ENCODE results near the gene MRGPRF.

The MRGPRF gene, protein sequence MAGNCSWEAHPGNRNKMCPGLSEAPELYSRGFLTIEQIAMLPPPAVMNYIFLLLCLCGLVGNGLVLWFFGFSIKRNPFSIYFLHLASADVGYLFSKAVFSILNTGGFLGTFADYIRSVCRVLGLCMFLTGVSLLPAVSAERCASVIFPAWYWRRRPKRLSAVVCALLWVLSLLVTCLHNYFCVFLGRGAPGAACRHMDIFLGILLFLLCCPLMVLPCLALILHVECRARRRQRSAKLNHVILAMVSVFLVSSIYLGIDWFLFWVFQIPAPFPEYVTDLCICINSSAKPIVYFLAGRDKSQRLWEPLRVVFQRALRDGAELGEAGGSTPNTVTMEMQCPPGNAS

DNA sequence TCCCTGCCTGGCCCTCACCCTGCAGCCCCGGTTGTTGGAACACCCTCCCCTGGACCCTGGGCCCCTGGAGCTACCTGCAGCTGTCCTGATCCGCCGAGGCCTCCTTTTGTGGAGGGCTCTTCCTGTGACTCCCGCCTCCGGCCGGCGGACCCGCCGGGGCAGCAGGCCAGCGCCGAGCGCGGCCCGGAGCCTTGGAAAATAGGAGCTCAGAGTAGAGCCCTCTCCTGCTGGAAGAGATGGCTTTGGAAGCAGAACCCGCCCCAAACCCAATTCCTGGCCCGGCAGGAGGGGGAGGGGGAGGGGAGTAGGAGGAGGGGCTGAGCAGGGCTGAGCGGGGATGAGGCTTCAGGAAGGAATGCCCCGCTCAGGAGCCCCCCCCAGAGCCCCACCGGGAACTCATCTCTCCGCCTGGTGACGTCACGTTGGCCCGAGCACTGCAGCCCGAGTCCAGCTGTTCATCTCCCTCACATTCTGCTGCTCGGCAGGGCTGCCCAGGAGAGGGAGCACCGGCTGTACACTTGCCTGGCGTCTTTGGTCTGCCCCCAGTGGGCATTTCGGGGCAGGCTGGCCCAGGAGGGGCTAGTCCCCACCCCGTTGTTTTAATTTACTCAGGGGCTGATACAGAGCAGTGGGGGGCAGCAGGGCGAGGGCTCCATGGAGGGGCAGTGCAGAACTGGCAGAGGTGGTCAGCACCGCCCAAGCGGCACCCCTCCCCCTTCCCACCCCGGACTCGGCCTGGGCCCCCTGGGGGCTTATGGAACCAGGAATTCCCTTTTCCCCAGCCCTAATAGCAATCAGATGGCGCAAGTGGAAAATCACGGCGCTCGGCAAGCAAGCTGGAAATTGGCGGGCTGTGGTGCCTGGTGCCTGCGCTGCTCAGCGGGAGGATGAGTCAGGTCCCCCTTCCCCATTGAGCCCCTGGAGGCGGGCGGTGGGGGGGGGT lies at the start of gene MRGPRF:
Gene MRGPRF, minus strand, starts transcription at position 238 of the 943 bp plus-strand sequence. CDS start 3,345 bp downstream, outside the sequence.
- no peak for DNase-seq

DNA sequence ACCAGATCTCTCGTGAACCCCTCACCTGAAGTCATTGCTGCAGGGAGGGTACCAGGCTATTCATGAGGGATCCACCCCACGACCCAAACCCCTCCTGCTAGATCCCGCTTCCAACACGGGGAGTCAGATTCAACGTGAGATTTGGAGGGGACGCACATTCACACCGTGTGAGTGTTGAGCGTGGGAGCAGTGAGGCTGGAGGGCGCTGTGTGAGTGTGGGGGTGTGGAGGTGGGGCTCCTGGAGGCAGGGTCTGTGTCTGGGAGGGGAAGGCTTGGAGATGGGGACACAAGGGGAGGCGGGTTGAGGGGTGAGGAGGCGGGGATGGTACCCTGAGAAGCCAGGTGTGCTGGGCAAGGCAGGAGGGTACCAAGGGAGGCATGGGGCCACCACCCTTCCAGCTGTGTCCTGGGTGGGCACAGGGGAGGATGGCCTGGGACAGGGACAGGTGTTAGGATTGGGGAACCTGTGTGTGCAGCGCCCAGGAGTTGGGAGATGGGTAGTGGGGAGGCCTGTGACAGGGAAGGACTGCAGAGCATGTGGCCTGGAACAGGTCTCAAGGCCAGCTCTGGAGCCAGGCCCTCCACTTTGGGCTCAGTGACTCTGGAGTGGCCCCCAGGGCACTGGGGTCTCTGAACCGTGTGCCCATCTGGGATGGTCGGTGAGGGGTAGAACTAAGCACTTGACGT lies 49.3 kb upstream of the MRGPRF start:
- DNase-seq: no peak

DNA sequence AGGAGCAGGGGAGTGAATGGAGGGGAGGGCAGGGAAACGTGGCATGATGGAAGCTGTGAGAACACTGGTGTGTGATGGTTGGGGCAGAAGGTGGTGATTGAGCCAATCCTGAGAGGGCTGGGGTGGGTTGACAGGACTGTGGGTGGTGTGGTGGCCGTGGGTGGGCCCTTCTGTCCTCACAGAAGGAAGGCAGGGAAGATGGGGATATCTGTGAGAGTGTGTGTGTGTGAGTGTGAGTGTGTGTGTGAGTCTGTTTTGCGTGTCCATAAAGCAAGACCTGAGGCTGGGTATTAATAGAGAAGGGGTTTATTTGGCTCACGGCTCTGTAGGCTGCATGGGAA lies 48.6 kb upstream of the MRGPRF start:
- DNase-seq: no peak

DNA sequence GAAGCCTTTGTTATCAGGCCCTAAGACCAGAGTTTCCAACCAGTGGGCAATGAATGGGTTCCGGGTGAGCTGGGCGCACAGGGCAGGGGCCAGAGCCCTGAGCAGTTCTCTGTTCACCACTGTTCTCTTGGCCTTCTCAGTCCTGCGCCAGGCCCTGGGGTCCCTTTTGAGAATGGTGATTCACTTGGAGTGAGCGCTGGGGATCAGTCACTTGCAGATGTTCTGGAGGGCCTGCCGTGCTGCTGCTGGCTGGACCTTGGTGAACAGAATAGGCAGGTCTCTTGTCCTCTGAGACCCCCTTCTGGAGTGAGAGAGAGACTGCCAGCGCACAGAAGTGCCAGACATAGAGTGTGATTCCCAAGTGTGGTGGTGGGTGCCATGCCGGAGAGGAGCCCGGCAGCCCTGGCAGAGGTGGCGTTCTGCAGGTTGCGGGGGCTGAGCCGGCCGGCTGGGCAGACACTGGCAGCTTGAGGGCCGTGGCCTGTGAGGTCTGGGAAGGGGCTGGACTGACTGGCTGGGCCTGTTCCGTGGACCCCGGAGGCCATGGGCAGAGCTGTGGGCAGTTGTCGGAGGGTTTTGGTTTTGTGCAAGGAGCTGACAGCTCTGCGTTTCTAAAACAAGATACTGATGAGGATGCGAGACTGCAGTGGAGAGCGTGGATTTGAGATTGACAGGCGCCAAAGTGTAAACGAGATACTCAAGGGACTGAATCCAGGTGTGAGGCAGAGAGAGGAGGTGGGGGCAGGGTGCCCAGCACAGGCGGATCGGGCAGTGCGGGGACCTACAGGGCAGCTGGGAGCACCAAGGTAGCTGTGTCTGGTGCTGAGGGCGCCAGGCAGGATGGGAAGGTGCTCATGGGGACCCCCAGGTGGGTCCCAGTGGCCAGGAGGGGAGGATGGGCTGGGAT lies 48.0 kb upstream of the MRGPRF start:
- DNase-seq: no peak

DNA sequence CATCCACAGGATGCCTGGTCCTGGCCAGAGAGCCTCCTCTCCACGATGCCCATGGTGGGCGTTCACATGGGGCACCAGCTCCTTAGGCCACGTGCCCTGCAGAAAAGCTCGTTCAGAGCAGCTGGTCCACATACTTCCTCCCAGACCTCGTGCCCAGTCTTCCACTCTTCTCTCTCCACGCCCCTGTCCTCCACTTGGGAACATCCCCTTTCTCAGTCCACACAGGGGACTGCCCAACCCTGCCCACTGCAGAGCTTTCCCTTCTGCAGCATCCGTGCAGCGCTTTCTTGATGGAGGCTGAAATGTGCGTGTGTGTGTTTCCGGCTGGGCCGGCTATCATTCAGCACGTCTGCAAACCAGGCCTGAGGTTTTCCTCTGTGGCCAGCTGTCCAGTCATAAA lies 46.9 kb upstream of the MRGPRF start:
- no peak for DNase-seq

DNA sequence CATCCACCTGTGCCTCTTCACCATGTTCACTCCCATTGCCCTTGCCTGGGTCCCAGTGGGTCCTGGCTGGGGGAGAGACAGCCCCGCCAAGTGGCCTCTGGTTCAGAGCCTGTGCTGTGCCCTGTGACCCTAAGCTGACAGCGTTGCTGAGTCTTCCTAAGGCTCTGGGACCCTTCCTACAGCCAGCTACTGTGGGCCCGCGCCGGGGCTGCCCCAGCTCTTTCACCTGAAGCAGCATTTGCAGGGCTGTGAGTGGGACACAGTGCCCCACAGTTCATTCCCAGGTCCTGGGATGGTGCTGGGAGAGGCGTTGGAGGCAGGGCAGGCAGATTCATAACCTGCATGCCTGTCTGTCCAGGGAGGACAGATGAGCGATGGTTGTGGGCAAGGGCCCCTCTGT lies 46.4 kb upstream of the MRGPRF start:
- no peak for DNase-seq

DNA sequence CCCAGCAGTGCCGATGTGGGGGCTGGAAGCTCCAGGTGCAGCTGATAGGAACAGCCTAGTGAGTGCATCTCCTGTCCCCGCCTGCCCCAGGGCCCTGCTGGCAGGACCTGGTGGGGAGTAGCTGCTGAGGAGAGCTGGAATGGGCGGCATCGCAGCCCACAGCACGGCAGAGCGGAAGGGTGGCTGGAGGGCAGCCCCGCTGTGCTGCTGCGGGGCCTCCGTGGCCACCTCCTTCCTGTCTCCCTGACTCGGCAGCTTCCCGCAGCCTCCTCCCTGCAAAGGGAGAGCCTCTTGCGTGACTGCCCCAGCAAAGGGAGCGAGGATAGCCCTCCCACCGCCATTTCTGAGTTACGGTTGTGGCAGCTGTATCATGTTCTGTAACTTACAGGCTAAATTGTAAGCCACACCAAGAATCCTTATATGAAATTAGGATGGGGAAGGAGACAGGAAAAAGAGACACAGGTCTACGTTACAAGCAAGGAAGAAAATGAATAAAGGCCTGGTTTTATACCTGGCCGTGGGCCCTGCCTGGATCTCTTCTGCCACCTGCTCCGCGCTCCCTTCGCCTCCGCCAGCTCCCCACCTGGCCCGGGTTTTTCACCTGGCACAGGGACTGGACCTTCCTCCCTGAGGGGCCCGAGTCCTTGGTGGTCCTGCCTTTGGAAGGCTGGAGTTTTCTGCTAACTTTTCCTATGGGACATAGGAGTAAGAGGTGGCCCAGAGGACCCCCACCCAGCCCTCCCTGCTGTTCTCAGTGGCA lies 45.6 kb upstream of the MRGPRF start:
- DNase-seq: no peak

DNA sequence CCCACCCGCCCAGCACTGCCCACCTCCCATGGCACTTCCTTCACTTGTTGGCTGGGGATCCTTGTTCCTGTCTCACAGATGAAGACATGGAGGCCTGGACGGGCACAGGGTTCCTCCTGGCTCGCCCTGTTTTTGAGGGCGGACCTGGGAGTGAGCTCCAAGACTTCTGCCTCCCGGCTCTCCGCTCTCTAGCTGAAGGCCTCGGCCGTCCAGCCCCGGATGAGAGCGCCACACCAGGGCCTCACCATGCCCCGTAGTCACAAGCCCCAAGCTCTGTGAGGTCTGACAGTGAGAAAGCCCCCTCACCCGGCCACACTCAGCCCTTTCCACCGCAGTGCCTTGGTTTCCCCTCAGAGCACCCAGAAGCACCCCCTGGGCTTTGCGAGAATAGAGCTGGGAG lies 44.8 kb upstream of the MRGPRF start:
- no peak for DNase-seq

DNA sequence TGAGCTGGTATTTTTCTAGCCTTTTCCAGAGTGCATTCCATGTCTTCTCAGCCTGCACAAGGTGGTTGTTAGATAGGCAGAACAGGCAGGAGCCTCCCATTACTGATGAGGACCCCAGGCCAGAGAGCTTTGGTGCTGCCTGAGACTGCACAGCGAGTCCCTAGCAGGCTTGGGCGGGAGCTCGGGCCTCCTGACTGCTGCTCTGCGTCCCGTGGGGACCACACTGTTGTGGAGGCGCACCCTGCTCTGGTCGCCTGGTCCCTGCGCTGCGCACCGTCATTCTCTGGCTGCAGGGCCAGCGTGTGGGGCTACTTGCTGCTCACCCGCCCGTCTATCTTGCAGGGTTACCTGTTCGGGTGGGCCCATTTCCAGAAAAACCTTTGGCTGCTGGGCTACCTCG lies 44.2 kb upstream of the MRGPRF start:
- no peak for DNase-seq

DNA sequence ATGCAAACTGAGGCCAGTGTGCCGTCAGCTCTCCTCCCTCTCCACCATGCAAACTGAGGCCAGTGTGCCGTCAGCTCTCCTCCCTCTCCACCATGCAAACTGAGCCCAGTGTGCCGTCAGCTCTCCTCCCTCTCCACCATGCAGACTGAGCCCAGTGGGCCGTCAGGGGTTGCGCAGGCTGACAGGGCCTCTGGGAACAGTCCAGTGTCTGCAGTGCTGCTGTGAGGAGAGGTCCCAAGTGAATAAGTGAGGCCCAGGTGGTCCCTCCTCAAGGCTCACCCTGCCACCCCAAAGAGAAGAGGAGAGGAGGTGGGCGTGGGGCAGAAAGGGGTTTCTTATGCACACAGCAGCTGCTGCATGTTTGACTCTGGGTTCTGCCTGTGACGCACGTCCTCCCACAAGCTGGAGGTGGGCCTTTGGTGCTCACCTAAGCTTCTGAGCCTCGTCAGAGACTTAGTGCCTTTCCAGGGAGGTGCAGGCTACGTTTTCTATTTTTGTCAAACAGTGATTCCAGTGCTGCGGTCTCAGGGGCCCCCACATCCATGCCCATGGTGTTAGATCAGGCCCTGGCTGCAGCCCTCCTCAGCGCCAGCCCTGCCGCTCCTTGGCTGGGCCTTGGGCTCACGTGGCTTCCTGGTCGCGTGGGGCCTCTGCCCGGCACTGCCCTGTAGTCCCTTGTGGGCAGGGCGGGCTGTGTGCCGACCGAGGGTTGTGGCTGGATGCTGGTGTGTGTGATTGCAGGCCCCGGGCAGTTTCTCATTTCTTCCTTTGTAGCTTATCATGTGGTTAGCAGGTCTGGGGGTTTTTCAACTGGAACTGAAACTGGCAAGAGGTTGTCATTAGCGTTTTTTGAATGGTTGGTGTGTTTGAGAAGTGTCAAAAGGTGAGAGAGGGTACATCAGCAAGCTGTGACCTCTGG lies 42.8 kb upstream of the MRGPRF start:
- DNase-seq: no peak

DNA sequence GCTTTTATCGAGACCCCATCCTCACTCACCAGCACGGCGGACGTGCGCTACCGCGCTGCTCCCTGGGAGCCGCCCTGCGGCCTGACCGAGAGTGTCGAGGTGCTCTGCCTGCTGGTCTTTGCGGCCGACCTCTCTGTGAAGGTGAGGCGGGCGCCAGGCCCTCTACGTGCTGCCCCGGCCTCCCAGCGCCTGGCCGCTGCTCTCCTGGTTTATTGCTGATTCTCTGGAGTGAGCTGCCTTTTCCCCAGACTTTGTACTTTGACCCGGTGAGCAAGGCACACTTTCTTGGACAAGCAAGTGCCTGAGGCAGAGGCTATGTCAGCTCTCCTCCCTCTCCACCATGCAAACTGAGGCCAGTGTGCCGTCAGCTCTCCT lies 42.2 kb upstream of the MRGPRF start:
- no peak for DNase-seq

DNA sequence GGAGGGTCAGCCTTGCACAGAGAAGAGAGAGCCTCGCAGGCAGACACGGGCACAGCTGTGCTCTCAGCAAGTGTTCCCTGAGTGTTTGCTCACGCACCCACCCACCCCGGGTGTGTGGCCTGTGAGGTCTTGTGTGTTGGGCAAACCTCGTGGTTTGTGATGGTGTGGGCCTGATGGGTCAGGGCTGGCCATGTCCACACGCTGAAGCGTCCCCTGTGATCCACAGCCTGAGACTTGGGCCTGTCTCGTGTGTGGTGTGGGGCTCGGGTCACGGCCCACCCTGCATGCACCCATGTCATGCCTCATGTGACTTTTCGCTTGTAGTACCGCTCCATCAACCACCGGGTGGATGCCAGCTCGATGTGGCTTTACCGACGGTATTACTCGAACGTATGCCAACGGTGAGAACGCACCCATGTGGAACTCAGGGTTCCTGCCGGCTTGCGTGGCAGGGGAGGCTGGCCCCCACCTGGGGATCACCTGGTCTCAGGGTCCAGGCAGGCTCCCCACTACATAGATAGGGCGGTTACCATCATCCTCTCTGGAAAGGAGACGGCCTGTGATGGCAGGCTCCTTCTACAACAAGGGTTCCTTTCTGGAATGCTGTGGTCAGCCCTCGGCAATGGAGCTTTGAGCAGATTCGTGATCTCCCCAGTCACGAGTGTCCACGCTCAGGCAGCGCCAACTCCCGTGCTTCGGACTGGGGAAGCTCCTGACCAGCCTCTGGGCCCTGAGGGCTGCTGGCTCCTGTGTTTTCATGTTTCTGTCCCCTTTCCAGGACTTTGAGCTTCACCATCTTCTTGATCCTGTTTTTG lies 41.6 kb upstream of the MRGPRF start:
- no peak for DNase-seq

DNA sequence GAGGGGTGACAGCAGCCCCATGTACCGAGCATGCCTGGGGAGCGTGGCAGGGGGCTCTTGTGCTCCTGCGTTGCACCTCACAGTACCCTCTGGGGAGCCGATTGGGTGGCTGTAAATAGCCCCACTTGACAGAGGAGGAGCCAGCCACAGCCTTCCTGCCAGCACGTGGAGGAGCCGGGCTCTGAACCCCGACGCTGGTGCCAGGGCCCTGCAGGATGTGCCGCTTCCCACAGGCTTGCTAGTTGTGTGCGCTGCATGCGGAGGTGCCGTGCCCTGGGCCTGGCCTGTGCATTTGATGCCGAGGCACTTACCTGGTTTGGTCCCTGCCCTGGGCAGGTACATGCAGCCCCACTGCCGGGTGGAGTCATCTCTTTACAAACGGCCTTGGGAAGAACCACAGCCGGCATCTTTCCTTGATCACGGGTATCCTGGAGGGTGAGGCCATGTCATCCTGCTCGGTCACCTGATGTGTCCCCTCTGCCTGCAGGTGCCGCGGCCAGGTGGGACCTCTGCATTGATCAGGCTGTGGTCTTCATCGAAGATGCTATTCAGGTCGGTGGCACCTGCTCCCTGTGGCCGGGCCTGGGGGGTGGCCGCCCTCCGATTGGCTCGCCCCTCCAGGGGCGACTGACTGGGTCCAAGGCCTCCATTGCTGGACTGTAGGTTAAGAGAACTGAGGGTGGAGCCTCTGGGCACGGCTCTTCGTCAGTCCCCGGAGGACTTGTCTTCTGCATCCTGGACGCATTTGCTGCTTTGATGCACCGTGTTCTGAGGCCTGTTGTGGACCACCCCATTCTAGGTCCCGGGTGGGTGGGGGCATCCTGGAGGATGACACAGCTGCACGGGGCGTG lies 40.7 kb upstream of the MRGPRF start:
- no peak for DNase-seq

DNA sequence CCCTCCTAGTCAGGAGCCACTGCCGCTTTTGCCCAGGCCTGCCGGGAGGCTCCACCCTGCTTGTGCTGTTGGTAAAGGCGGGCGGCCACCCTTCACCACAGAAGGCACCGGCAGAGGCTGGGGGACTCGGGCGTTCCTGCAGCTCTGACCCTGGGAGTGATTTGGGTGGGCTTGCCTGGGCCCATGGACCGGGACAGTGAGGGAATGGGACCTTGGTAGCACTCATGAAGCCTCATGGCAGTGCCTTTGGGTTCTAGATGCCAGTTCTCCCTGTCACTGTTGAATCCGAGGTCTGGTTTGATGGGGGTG lies 40.1 kb upstream of the MRGPRF start:
- DNase-seq: no peak

DNA sequence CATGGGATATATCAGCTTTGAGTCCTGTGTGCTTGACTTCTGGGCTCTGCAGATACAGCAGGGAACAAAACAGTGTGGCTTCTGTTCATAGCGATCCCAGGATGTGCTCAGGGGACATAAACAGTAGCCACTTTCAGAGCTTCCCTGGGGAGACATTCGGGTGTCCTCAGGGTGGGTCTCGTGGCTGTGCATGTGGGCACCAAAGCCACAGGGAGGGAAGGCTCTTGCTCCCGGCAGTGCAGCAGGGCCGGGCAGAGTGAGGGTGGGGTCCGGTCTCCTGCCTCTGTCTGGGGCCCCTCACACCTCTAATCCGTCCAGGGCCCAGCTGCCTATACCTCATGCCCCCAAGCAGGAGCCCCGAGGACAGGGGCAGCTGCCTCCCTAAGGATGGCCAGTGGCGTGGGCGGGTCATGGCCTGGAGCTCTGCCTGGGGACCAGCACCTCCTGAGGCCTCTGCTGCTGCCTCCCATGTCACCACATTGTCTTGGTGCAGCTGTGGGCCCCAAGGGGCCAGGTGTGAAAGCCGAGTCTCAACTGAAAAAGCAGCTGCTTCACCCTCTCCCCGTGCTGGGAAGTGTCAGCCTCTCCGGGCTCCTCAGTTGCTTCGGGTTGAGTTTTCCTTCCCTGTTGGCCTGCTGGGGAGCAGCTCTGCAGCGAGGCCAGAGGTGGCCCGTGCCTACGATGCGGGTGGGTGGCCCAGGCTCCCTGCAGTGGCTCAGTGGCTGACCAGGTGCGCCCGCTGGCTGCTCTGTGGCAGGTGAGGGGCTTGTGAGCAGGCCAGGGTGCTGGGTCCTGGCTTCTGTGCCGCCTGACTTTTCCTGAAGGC lies 39.5 kb upstream of the MRGPRF start:
- no peak for DNase-seq

DNA sequence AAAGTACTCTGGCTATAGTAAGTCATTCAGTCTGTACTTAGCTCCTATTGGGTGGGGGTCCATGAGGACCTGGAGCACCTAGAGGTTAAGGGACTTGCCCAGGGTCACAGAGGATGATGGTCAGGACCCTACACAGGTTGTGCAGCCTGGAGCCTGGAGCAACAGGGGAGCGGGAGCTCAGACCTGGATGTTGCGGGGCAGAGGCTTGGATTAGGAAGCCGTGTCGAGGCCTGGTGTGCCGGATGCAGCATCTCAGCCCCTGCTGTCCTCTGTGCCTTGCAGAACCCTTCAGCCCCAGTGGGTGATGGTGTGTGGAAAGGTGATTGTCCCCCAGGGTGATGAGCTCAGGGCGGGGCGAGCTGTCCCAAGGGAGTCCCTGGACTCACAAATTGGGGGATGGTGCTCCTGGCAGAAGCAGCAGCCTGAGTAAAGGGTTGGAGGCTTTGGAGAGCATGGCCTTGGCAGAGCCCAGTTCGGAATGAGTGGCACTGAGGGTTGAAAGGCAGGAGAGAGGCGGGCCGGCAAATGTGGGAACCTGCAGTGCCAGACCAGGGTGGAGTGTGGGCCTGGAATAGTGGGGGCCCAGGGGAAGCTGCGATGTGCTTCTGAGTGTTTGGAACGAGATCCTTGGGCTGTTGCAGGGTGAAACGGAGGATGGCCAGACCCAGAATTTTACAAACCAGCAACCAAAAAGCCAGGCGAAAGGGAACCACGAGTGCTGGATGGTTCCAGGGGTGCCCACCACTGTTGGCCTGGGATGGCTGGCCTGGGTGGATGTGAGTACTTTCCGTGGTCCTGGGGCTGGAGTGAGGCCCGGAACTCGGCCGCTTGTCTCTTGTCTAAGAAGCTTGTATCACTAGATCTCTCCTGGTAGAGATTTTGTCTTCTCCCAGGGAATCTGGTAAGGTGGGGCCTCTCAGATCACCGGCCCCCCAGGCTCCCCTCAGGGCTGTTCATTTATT lies 38.6 kb upstream of the MRGPRF start:
- DNase-seq: no peak

Measured in NCI-H187 treated with DMSO at 0.1 percent for 48 hours (cell line).